Panc1 (cell line): ENCODE results near the gene PRKAG2. TPM values are rescaled to one million over a fixed set of nuclear protein-coding genes. Genes with fewer than 3 reads are reported as not detected.
A peak's percentile ranks its signal among the peaks of the same experiment; 100 is the strongest.

Source experiments
- ATAC-seq: fragments of 200-7000 bp; cut with Tn5 transposase; 2 replicates; pipeline ENCODE4 v1.9.1; 2020; ENCODE audit warnings: mild to moderate bottlenecking, moderate library complexity
- BruUV-seq: library from RNA; stranded (reverse); fragments of 400-500 nt; replicated peaks from 2 replicates; lab custom pipeline; 2021; lab: Mats Ljungman, UMichigan
- CTCF ChIA-PET: fragments of 300-600 bp; sonication (Branson Sonifier 250); formaldehyde crosslinking; loops from one replicate; lab custom pipeline; 2022; ENCODE audit warnings: antibody characterized with exemption; lab: Charles Lee
- POLR2A ChIA-PET: fragments of 300-600 bp; sonication (Branson Sonifier 250); formaldehyde crosslinking; loops from one replicate; lab custom pipeline; 2022; ENCODE audit warnings: antibody characterized with exemption; lab: Charles Lee
- DNase-seq: peaks from one replicate; pipeline ENCODE4 v3.0.0-alpha.2; 2010; ENCODE audit warnings: low read depth, low spot score
- H3K27ac ChIP-seq: 2 replicates; pipeline ENCODE4 v1.5.1; 2011; ENCODE audit warnings: mild to moderate bottlenecking, low read length, inconsistent platforms
- H3K27me3 ChIP-seq: fragments of 200-500 bp; sonication (Bioruptor generic); 2 replicates; pipeline ENCODE4 v1.6.0; 2014; ENCODE audit warnings: low read length, inconsistent platforms; ENCODE audit not compliant: control insufficient read depth, insufficient read depth
- H3K36me3 ChIP-seq: fragments of 200-500 bp; sonication (Bioruptor generic); 2 replicates; pipeline ENCODE4 v1.5.1; 2014; ENCODE audit warnings: inconsistent platforms, mild to moderate bottlenecking, low read length, moderate library complexity; ENCODE audit not compliant: control insufficient read depth, insufficient read depth
- H3K4me1 ChIP-seq: 2 replicates; pipeline ENCODE4 v1.5.1; 2011; ENCODE audit warnings: inconsistent platforms, mild to moderate bottlenecking, low read length, moderate library complexity; ENCODE audit not compliant: control insufficient read depth, insufficient read depth
- H3K4me3 ChIP-seq, 2 experiments: 2 replicates each; pipeline ENCODE4 v1.5.1; 2011 to 2012; ENCODE audit warnings: low read depth in 2 of 2, low read length in 2 of 2, mild to moderate bottlenecking in 2 of 2, inconsistent platforms in 1 of 2, moderate library complexity in 1 of 2
- H3K9me3 ChIP-seq: fragments of 200-500 bp; sonication (Bioruptor generic); 2 replicates; pipeline ENCODE4 v1.5.1; 2014; ENCODE audit warnings: low read depth, mild to moderate bottlenecking, inconsistent platforms, low read length, moderate library complexity; ENCODE audit not compliant: control insufficient read depth, insufficient read depth
- POLR2AphosphoS5 ChIP-seq: IDR thresholded peaks from 2 replicates; pipeline ENCODE4 v1.6.1; 2012; ENCODE audit warnings: mild to moderate bottlenecking, low read depth, low read length, moderate library complexity
- SIN3A ChIP-seq: IDR thresholded peaks from 2 replicates; pipeline ENCODE4 v1.6.1; 2012; ENCODE audit warnings: low read depth, mild to moderate bottlenecking, low read length, moderate library complexity, borderline replicate concordance; ENCODE audit not compliant: insufficient read depth
- TCF7L2 ChIP-seq: IDR thresholded peaks from 2 replicates; pipeline ENCODE4 v1.6.1; 2011; ENCODE audit warnings: mild to moderate bottlenecking, low read depth, low read length, inconsistent platforms
- in situ Hi-C: cut with HindIII; loops from 2 replicates; pipeline ENCODE4 v1.10.0; 2016; ENCODE audit warnings: low sequenced_read_pairs, low pct_unique_long_range_greater_than_20kb
- intact Hi-C: fragments of 100-400 bp; cut with micrococcal nuclease; formaldehyde crosslinking; loops from one replicate; pipeline ENCODE4 v1.10.0; 2022; ENCODE audit not compliant: unreplicated experiment
- total RNA-seq: library from RNA; stranded (reverse); gene quantifications from one replicate; pipeline ENCODE4 v1.2.1, GENCODE V29; 2021; ENCODE audit not compliant: unreplicated experiment
- TF ChIP-seq, protein P1 (sequence below), 2 experiments: IDR thresholded peaks; 2 replicates each; pipeline ENCODE4 v1.6.1; 2011 to 2012; ENCODE audit warnings: low read depth in 2 of 2, control low read depth in 1 of 2, low read length in 1 of 2, mild to moderate bottlenecking in 1 of 2, moderate library complexity in 1 of 2; ENCODE audit not compliant: insufficient read depth in 1 of 2
- TF ChIP-seq, protein P2 (sequence below): fragments of 450-650 bp; IDR thresholded peaks from 2 replicates; pipeline ENCODE4 v1.5.1; 2017; ENCODE audit warnings: mild to moderate bottlenecking

PRKAG2 gene
- total RNA-seq, 1 experiment from 2014 or later = 71.6 TPM

DNA sequence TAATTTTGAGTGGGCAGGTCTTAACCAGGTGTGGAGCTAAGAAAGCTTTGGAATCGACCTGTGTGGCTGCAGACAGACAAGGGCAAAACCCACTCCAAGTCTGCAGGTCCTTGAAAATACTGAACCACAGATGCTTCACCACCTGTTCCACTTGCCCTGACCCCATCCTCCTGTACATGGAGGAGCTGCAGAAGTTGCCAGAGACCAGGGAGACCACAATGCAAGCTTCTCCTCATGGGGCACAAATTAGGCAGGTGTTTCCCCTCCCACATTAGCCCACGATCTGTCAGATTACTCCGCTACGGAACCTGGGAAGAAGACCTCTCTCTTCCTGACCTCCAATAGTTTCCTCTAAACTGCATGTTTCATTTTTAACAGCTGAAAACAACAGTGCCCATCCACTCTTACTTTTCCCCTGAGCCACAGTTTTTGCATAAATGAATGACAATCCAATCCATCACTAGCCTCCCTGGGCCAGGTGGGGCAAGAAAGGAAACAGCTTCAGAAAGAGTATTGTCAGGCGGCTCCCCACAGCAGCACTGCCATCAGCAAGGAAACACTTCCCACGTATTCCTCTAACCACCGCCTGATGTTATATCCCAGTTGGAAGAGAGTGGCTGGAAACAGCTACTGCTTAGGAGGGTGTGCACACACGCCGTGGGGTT, 141.6 kb downstream of the PRKAG2 start:
- ATAC-seq = peak; percentile 29
- CTCF ChIA-PET = no interaction called here
- Histone ChIP-seq H3K27ac (peak overlapping the region; percentile 90), H3K4me1 (peaks cover 33% of the 10 kb centered on the region), H3K9me3 (peaks cover 4% of the 10 kb centered on the region), H3K36me3 (no peaks in the 10 kb centered on the region), H3K4me3 (peak overlapping the region; percentile 56 to 83), H3K27me3 (no peaks in the 10 kb centered on the region)
- BruUV-seq = TSS peak; percentile 82
- intact Hi-C loops (no loop called here), in situ Hi-C loops (no loop called here)
- TF ChIP-seq TCF7L2 (no peak), SIN3A (no peak)
- TF ChIP-seq, protein P1, sequence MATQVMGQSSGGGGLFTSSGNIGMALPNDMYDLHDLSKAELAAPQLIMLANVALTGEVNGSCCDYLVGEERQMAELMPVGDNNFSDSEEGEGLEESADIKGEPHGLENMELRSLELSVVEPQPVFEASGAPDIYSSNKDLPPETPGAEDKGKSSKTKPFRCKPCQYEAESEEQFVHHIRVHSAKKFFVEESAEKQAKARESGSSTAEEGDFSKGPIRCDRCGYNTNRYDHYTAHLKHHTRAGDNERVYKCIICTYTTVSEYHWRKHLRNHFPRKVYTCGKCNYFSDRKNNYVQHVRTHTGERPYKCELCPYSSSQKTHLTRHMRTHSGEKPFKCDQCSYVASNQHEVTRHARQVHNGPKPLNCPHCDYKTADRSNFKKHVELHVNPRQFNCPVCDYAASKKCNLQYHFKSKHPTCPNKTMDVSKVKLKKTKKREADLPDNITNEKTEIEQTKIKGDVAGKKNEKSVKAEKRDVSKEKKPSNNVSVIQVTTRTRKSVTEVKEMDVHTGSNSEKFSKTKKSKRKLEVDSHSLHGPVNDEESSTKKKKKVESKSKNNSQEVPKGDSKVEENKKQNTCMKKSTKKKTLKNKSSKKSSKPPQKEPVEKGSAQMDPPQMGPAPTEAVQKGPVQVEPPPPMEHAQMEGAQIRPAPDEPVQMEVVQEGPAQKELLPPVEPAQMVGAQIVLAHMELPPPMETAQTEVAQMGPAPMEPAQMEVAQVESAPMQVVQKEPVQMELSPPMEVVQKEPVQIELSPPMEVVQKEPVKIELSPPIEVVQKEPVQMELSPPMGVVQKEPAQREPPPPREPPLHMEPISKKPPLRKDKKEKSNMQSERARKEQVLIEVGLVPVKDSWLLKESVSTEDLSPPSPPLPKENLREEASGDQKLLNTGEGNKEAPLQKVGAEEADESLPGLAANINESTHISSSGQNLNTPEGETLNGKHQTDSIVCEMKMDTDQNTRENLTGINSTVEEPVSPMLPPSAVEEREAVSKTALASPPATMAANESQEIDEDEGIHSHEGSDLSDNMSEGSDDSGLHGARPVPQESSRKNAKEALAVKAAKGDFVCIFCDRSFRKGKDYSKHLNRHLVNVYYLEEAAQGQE (IDR thresholded peaks at IDR 0.05; ENCODE audit: insufficient read depth in 1 of 2, low read depth in 2 of 2, low read length in 1 of 2) = no peak
- POLR2A ChIA-PET = no interaction called here
- DNase-seq = no peak

DNA sequence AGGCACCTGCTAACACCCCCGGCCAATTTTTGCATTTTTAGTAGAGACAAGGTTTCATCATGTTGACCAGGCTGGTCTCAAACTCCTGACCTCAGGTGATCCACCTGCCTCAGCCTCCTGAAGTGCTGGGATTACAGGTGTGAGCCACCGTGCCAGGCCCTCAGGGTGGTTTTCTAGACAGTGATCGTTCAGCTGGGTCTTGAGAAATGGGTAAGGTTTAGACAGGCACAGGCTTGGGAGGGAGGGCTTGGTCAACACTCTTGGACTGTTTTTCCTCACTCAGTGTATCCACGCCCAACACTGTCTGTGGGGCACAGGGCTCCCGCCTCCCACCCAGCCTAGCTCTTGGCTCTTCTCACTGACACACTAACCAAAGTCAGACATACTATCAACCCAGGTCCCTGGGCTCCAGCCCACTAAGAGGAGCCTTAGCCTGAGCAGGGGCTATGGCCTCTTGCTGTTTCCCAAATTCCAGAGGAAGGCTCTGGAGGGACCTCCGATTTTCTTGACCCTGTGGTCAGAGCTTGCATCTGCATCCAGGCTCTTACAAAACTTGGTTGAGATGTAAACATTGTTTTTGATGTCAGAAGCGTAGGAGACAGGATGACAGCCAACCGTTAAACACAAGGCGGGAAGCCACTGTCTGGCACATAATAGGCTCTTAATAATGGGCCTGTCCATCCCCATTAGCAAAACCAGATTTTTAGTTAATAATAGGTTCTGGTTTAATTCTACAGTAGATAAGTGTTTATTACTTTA, 143.9 kb downstream of the PRKAG2 start:
- Histone ChIP-seq H3K27ac (peak overlapping the region; percentile 58), H3K4me1 (peaks cover 38% of the 10 kb centered on the region), H3K36me3 (no peaks in the 10 kb centered on the region), H3K9me3 (no peaks in the 10 kb centered on the region), H3K27me3 (no peaks in the 10 kb centered on the region), H3K4me3 (peak overlapping the region in 1 of 2 experiments; percentile 14; a peak in 1 of 4 replicates)
- no peak for ATAC-seq
- POLR2A ChIA-PET = interaction anchor here (0.6 kb wide), 1 partner anchor 208 kb away, joined by 3 read pairs; no protein-coding TSS in a partner anchor
- TF ChIP-seq POLR2AphosphoS5 = no peak
- TF ChIP-seq, protein P1 (IDR thresholded peaks at IDR 0.05; ENCODE audit: insufficient read depth in 1 of 2, low read depth in 2 of 2, low read length in 1 of 2) = no peak
- TF ChIP-seq TCF7L2 = no peak
- TF ChIP-seq, protein P2, sequence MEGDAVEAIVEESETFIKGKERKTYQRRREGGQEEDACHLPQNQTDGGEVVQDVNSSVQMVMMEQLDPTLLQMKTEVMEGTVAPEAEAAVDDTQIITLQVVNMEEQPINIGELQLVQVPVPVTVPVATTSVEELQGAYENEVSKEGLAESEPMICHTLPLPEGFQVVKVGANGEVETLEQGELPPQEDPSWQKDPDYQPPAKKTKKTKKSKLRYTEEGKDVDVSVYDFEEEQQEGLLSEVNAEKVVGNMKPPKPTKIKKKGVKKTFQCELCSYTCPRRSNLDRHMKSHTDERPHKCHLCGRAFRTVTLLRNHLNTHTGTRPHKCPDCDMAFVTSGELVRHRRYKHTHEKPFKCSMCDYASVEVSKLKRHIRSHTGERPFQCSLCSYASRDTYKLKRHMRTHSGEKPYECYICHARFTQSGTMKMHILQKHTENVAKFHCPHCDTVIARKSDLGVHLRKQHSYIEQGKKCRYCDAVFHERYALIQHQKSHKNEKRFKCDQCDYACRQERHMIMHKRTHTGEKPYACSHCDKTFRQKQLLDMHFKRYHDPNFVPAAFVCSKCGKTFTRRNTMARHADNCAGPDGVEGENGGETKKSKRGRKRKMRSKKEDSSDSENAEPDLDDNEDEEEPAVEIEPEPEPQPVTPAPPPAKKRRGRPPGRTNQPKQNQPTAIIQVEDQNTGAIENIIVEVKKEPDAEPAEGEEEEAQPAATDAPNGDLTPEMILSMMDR = no peak
- no peak for TF ChIP-seq SIN3A
- CTCF ChIA-PET = no interaction called here
- no peak for DNase-seq
- BruUV-seq = no TSS peak
- in situ Hi-C loops (no loop called here), intact Hi-C loops (no loop called here)
